Osteoblast (primary cell): ENCODE results near the gene ENKD1. TPM values are rescaled to one million over a fixed set of nuclear protein-coding genes. Genes with fewer than 3 reads are reported as not detected.

Experiments used
- DNase-seq: peaks from one replicate; pipeline ENCODE4 v3.0.0; 2011; ENCODE audit warnings: low spot score, mixed read lengths; ENCODE audit not compliant: insufficient read length; ENCODE audit errors: missing footprints
- H2AFZ ChIP-seq: 2 replicates; pipeline ENCODE4 v1.6.0; 2011; ENCODE audit warnings: mild to moderate bottlenecking, low read length
- H3K27ac ChIP-seq: 2 replicates; pipeline ENCODE4 v1.5.1; 2011; ENCODE audit warnings: mild to moderate bottlenecking, low read depth, low read length, moderate library complexity
- H3K27me3 ChIP-seq: 2 replicates; pipeline ENCODE4 v1.6.0; 2012; ENCODE audit warnings: mild to moderate bottlenecking, control low read depth, inconsistent platforms, low read length, moderate library complexity; ENCODE audit not compliant: insufficient read depth
- H3K36me3 ChIP-seq: 2 replicates; pipeline ENCODE4 v1.5.1; 2011; ENCODE audit warnings: mild to moderate bottlenecking, low read length, control low read depth, moderate library complexity; ENCODE audit not compliant: insufficient read depth
- H3K4me1 ChIP-seq: 2 replicates; pipeline ENCODE4 v1.5.1; 2011; ENCODE audit warnings: mild to moderate bottlenecking, low read length, control low read depth, moderate library complexity; ENCODE audit not compliant: insufficient read depth
- H3K4me2 ChIP-seq: 2 replicates; pipeline ENCODE4 v1.6.0; 2011; ENCODE audit warnings: mild to moderate bottlenecking, low read length; ENCODE audit not compliant: insufficient read depth
- H3K4me3 ChIP-seq: fragments of 200-600 bp; sonication (generic); 3 replicates; pipeline ENCODE4 v1.5.1; 2012; ENCODE audit warnings: mild to moderate bottlenecking, low read length, inconsistent platforms; ENCODE audit not compliant: insufficient read depth
- H3K79me2 ChIP-seq: 2 replicates; pipeline ENCODE4 v1.6.0; 2012; ENCODE audit warnings: mild to moderate bottlenecking, low read length, control low read depth, inconsistent platforms; ENCODE audit not compliant: insufficient read depth
- H3K9me3 ChIP-seq: 2 replicates; pipeline ENCODE4 v1.5.1; 2011; ENCODE audit warnings: low read depth, low read length, control low read depth
- H4K20me1 ChIP-seq: 2 replicates; pipeline ENCODE4 v1.6.0; 2012; ENCODE audit warnings: mild to moderate bottlenecking, low read length, control low read depth; ENCODE audit not compliant: insufficient read depth
- total RNA-seq: library from RNA; depleted of rRNA; stranded (reverse); fragments of >200 nt; gene quantifications from 2 replicates; pipeline ENCODE4 v1.2.3, GENCODE V29; 2012
- TF ChIP-seq, protein P1 (sequence below): IDR thresholded peaks from 2 replicates; pipeline ENCODE4 v1.5.1; 2011; ENCODE audit warnings: mild to moderate bottlenecking, low read depth, low read length, moderate library complexity; ENCODE audit errors: extremely low read depth

The ENKD1 gene
- total RNA-seq, 1 donor, result 15.9 TPM

DNA sequence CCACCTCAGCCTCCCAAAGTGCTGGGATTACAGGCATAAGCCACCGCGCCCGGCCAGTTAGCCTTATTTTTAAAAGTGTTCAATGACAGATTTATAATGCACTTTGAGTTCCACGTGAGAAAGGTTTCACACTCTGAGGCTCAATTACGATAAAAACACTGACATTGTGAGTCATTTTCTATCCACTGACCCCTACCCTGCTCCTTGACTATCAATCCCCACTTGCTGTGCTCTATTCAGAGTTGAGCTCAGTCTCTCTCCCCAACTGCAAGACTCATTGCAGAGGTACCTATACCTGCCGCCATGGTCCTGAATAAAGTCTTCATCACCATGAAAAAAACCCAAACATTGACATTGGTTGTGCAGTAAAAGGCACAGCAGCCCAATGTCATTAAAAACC is 44.1 kb upstream of the ENKD1 start:
- H4K20me1 ChIP-seq, result peaks cover 37% of the 10 kb centered on the region
- no peak overlapping the region for H3K27ac ChIP-seq
- H3K4me2 ChIP-seq, result no peak overlapping the region
- no peaks in the 10 kb centered on the region for H3K27me3 ChIP-seq
- peaks cover 73% of the 10 kb centered on the region for H3K79me2 ChIP-seq
- no peak overlapping the region for H2AFZ ChIP-seq
- no peak for DNase-seq
- peaks cover 9% of the 10 kb centered on the region for H3K4me1 ChIP-seq
- no peak overlapping the region for H3K4me3 ChIP-seq
- H3K36me3 ChIP-seq, result no peaks in the 10 kb centered on the region
- TF ChIP-seq, protein P1, sequence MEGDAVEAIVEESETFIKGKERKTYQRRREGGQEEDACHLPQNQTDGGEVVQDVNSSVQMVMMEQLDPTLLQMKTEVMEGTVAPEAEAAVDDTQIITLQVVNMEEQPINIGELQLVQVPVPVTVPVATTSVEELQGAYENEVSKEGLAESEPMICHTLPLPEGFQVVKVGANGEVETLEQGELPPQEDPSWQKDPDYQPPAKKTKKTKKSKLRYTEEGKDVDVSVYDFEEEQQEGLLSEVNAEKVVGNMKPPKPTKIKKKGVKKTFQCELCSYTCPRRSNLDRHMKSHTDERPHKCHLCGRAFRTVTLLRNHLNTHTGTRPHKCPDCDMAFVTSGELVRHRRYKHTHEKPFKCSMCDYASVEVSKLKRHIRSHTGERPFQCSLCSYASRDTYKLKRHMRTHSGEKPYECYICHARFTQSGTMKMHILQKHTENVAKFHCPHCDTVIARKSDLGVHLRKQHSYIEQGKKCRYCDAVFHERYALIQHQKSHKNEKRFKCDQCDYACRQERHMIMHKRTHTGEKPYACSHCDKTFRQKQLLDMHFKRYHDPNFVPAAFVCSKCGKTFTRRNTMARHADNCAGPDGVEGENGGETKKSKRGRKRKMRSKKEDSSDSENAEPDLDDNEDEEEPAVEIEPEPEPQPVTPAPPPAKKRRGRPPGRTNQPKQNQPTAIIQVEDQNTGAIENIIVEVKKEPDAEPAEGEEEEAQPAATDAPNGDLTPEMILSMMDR, result no peak
- H3K9me3 ChIP-seq, result no peaks in the 10 kb centered on the region

DNA sequence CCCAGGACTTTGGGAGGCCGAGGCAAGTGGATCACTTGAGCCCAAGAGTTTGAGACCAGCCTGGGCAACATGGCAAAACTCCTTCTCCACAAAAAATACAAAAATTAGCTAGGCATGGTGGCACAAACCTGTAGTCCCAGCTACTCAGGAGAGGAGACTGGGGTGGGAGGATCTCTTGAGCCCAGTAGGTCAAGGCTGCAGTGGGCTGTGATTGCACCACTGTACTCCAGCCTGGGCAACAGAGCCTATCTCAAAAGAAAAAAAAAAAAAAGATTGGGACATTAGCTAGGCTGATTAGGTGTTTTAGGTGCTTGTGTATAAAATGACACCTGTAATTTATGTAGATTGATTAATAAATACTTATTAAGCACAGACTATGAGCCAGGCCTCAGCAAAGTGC is 42.5 kb upstream of the ENKD1 start:
- H3K27me3 ChIP-seq, result no peaks in the 10 kb centered on the region
- no peaks in the 10 kb centered on the region for H3K36me3 ChIP-seq
- no peak overlapping the region for H2AFZ ChIP-seq
- peaks cover 72% of the 10 kb centered on the region for H3K79me2 ChIP-seq
- no peak overlapping the region for H3K27ac ChIP-seq
- H3K4me2 ChIP-seq, result no peak overlapping the region
- H3K4me1 ChIP-seq, result peaks cover 9% of the 10 kb centered on the region
- H4K20me1 ChIP-seq, result peaks cover 40% of the 10 kb centered on the region
- TF ChIP-seq, protein P1, result no peak
- H3K4me3 ChIP-seq, result no peak overlapping the region
- no peak for DNase-seq
- H3K9me3 ChIP-seq, result no peaks in the 10 kb centered on the region

DNA sequence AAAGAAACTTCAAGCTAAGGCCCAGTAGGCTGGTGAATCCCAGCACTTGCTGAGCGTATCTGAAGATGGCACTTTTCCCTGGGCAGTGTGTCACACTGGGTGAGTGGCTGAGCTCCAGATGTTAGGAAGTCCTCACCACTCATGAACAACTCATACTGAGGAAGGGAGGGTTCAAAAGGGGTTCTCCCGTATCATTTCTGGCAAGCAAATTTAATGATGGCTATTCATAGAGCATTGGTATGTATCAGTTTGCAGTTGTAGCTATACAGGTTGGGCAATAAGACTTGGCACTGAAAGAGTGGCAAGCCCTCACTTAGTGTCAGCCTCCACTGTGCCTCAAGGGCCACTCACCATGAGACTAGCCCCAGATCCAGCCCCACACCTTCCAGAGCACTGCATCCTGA is 41.8 kb upstream of the ENKD1 start:
- Histone ChIP-seq H3K79me2 (peaks cover 71% of the 10 kb centered on the region), H3K27me3 (no peaks in the 10 kb centered on the region), H3K4me3 (no peak overlapping the region), H3K36me3 (no peaks in the 10 kb centered on the region), H3K9me3 (no peaks in the 10 kb centered on the region), H3K27ac (peak overlapping the region; percentile 23), H2AFZ (no peak overlapping the region), H4K20me1 (peaks cover 43% of the 10 kb centered on the region), H3K4me1 (peaks cover 9% of the 10 kb centered on the region), H3K4me2 (no peak overlapping the region)
- TF ChIP-seq, protein P1, result no peak
- peak; percentile 92 for DNase-seq

DNA sequence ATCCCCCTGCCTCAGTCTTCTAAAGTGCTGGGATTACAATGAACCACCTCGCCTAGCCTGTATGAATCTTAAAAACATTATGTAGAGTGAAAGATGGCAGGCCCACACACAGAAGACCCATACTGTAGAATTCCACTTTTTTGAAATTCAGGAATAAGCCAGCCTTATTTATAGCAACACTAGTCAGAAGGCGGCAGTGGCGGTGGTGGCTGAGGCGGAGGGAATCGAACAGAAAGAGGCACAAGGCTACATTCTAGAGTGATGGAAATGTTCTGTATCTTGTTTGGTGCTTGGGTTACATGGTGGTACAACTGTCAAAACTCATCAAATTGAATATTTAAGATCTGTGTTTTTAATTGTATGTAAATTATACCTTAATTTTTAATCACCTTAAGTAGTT is 41.2 kb upstream of the ENKD1 start:
- TF ChIP-seq, protein P1, result no peak
- Histone ChIP-seq H3K36me3 (no peaks in the 10 kb centered on the region), H3K4me3 (no peak overlapping the region), H3K27me3 (no peaks in the 10 kb centered on the region), H4K20me1 (peaks cover 42% of the 10 kb centered on the region), H3K27ac (peak overlapping the region; percentile 23), H3K4me2 (no peak overlapping the region), H3K9me3 (no peaks in the 10 kb centered on the region), H3K79me2 (peaks cover 70% of the 10 kb centered on the region), H2AFZ (no peak overlapping the region), H3K4me1 (peaks cover 9% of the 10 kb centered on the region)
- no peak for DNase-seq
